LNCAP (cell line): ENCODE data around the gene HSPA12B.

ENCODE experiments used
- TF ChIP-seq, protein P1 (sequence below): fragments of 450-650 bp; IDR thresholded peaks from 2 replicates; pipeline ENCODE4 v1.5.1; 2017; ENCODE audit warnings: mild to moderate bottlenecking

Gene HSPA12B

DNA sequence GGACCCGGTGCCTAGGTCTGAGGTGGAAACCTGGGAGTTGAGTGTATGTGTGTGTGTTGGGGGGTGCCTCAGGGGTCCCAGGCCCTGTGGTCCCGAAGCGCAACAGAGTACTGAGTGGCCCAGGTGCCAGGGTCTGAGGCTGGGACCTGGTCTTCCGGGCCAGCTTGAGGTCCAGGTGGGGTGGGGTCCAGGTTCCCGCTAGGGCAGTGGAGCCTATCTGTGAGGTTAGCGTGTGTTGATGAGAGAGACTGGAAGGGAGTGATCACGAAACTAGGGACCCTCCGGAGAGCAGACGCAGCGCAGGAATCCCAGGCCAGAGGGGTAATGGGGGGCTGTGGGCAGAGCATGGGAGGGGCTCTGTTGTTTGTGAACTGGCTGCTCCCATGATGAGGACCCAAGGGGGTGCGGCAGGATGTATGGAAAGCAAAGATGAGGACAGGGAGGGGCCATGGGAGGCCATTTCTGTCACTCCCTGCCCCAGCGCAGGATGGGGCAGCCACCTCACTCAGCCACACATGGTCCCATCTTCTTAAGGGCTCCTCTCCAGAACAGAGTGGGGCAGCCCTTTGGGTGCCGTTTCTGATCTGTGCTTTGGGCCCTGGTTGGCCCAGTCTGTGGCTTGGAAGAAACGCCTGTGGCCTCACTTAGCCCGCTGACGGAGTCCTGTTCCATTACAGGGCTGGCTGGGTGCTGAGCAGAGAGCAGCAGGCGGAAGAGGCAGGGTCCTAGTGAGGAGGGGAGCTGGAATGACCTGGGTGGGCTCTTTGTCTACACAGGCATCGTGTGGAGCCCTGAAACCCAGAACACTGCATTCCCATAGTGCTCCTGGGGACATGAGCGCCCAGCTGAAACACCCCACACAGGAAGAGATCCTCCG is 872 bp downstream of the HSPA12B start:
- TF ChIP-seq, protein P1, sequence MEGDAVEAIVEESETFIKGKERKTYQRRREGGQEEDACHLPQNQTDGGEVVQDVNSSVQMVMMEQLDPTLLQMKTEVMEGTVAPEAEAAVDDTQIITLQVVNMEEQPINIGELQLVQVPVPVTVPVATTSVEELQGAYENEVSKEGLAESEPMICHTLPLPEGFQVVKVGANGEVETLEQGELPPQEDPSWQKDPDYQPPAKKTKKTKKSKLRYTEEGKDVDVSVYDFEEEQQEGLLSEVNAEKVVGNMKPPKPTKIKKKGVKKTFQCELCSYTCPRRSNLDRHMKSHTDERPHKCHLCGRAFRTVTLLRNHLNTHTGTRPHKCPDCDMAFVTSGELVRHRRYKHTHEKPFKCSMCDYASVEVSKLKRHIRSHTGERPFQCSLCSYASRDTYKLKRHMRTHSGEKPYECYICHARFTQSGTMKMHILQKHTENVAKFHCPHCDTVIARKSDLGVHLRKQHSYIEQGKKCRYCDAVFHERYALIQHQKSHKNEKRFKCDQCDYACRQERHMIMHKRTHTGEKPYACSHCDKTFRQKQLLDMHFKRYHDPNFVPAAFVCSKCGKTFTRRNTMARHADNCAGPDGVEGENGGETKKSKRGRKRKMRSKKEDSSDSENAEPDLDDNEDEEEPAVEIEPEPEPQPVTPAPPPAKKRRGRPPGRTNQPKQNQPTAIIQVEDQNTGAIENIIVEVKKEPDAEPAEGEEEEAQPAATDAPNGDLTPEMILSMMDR: no peak

DNA sequence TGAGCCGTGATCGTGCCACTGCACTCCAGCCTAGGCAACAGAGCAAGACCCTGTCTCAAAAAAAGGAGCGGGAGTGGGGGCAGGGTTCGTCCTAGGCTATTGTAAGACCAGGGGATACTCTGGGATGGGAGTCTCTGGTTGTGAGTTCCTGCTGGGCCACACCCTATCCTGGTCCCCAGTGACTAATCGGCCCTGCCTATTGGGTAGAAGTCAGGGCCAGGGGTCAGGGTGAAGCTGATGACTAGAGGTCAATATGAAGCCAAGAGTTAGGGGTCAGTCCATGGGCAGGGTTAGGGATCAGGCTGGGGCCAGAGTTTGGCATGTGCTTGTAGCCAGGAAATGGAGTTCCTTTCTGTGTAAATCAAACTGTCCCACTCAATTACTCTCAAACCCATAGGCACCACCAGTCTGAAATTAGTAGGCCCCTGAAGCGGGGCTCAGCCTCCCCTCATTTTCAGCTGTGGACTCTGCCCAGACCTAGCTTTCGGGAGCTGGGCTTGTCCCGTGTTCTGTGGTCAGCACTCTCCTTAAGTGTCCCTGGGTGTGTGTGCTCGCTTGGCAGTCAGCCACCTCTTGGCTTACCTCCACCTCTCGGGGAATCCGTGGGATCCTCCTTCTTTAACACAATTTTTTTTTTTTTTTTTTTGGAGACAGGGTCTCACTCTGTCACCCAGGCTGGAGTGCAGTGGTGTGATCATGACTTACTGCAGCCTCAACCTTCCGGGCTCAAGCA is 1.8 kb downstream of the HSPA12B start:
- TF ChIP-seq, protein P1: no peak

DNA sequence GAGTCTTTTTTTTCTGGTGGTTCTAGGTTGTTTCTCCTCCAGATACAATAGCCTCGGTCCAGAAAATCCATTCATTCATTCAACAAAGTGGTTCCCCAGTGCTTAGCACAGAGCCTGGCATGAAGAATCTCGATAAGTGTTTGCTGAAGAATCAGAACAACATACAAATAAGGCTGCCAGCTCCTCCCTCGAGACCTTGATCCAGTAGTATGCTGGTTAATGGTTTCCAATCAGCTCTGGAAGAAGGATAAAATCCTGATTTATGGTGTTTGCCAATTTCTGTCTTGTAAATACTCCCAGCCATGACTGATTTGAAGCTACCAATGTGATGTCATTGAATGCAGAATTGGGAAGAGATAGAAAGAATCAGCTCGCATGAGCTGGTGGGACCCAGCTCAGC is 3.3 kb downstream of the HSPA12B start:
- TF ChIP-seq, protein P1: no peak

DNA sequence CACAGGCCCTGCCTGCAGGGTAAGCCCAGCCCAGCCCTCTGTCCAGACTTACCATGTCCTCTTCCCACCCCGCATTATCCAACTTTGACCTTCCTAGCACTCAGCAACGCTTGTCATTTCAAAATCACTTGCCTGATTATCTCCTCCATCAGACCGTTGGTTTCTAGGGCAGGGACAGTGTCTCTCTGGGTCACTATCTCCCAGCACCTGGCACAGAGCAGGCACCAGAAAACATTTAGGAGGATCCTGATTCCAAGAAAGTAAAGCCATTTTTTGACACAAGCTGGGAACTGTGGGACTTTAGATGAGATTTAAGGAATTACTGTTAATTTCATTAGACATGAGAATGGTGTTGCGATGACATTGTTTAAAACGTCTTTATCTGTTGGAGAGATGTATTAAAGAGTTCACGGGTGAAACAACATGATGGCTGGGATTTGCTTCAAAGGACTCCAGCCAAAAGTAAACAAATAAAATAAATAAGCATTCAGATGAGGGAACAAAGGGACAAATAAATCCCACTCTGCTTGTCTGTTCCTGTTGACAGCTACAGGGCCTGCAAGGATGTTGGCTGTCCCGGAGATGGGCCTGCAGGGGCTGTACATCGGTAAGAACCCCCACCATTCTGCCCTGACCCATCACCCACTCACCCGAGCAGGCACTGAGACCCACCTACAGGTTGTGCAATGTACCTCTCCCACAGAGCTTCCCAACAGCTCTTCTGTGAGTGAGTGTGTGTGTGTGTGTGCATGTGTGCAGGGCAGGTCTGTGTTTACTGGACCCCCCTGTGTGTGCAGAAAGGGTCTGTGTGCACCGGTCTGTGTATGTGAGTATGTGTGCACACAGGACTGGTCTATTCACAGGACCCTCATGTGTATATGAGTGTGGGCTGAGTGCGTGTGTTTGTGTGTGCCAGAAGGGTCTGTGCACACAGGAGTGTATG is 5.9 kb downstream of the HSPA12B start:
- TF ChIP-seq, protein P1: no peak

DNA sequence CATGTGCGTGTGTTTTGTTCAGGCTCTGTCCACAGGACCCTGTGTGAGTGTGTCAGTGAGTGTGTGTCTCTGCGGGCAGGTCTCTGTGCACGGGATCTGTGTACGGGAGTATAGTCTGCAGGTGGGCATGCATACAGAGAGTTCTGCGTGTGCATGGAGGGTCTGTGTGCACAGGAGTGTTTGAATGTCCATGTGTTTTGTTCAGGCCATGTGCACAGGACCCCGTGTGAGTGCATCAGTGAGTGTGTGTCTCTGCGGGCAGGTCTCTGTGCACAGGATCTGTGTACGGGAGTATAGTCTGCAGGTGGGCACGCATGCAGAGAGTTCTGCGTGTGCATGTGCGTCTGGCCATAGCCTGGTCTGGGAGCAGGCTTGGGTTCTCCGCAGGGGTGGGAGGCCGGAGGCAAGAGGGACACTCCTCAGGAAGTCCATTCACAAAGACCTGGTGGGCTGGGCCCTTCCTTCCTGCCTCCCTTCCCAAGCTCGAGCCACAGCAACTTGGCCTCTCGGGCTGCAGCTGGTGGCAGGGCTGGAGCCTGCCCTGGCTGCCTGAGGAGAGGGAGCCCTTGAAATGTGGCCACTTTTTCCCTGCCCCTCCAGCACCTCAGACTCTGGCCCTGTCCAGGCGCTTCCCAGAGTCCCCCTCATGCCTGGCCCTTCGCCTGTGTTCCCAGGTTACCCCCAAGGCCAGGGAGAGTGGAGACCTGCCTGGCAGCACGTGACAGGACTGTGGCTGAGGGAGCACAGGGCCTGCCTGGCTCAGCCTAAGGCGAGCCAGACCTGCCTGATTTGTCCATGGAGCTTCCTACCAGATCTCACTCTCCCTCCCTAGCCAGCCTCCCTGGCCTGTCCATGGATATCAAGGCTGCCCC is 6.8 kb downstream of the HSPA12B start:
- TF ChIP-seq, protein P1: no peak

DNA sequence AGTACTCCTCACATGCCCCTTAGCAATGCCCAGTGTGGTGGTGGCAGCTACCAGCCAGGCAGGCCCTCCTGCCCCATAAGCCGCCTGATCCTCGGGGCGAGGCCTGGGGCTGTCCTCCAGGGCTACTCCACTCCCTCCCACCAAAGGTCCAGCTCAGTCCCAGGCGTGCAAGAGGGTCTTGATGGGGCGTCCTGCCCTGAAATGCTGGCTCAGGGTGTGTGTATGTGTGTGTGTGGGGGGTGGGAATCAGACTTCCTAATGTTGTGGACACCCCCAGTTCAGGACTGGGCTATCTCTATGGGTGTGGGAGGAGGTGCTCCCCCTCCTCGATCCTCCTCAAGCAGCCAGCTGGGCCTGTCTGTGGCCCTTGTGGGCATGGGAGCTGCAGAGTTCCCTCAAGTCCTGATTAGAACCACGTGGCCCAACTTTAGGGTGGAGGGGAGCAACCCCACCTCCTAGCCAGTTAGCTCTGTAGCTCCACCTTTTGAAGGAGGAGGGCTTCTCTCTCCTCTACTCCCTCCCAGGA is 7.5 kb downstream of the HSPA12B start:
- TF ChIP-seq, protein P1: no peak
